Measurements from ENCODE around the gene KLHDC7B. TPM values are rescaled to one million over a fixed set of nuclear protein-coding genes. Genes with fewer than 3 reads are reported as not detected.

Gene KLHDC7B
- total and polyA plus RNA-seq, 2 of the 13 experiments (the other 11 are each of a cell fraction or from before 2014, with no cell fraction given) = 0.11 TPM; not detected in 1

GRCh38 chr22:50529897-50530579, 15.7 kb upstream of the KLHDC7B start, which contains the start of gene TYMP (continued):
- TF ChIP-seq ZNF17 (CRISPR knock-in tag; IDR thresholded peaks at IDR 0.05) (no peak), ZNF784 (CRISPR knock-in tag; IDR thresholded peaks at IDR 0.05; ENCODE audit: borderline replicate concordance) (no peak), RCOR2 (CRISPR knock-in tag; IDR thresholded peaks at IDR 0.05) (no peak), ZNF335 (CRISPR knock-in tag; IDR thresholded peaks at IDR 0.05) (no peak), ARID5B (CRISPR knock-in tag; IDR thresholded peaks at IDR 0.05) (0 out of 2 replicates have a peak, but pooled peaks have one; percentile 32), ZBTB43 (CRISPR knock-in tag; conservative IDR thresholded peaks at IDR 0.05) (no peak; the same call in 1 of the 2 replicates), RNF219 (CRISPR knock-in tag; IDR thresholded peaks at IDR 0.05) (no peak), MAFF (IDR thresholded peaks at IDR 0.05; ENCODE audit: low read depth, low read length) (no peak), ZNF720 (CRISPR knock-in tag; IDR thresholded peaks at IDR 0.05) (no peak), ZFYVE20 (CRISPR knock-in tag; IDR thresholded peaks at IDR 0.05; ENCODE audit: borderline replicate concordance, low read depth) (0 out of 2 replicates have a peak, but pooled peaks have one; percentile 37), ZNF530 (CRISPR knock-in tag; IDR thresholded peaks at IDR 0.05; ENCODE audit: low read depth) (no peak), AKNA (CRISPR knock-in tag; IDR thresholded peaks at IDR 0.05; ENCODE audit: borderline replicate concordance) (peak; percentile 96; the same call in 1 of the 2 replicates)
